Lower leg skin (tissue), 3 donors: ENCODE data around the gene EYA2.

ENCODE experiments used
- CTCF ChIP-seq, 3 donors: fragments of 450-650 bp; IDR thresholded peaks; one replicate each; pipeline ENCODE4 v1.5.1; 2016; ENCODE audit warnings: antibody characterized with exemption in 3 of 3, mild to moderate bottlenecking in 3 of 3, moderate library complexity in 2 of 3
- POLR2A ChIP-seq, 2 donors: fragments of 450-650 bp; IDR thresholded peaks; one replicate each; pipeline ENCODE4 v1.6.1; 2016 to 2017; ENCODE audit warnings: antibody characterized with exemption in 2 of 2, mild to moderate bottlenecking in 1 of 2, moderate library complexity in 1 of 2

GRCh38 chr20:47144463-47144862 is 249.8 kb downstream of the EYA2 start:
- TF ChIP-seq POLR2A (IDR thresholded peaks at IDR 0.05) (no peak), CTCF (IDR thresholded peaks at IDR 0.05) (no peak)
